Smooth muscle cell (in vitro differentiated cells): ENCODE data around the gene BIK. TPM values are rescaled to one million over a fixed set of nuclear protein-coding genes. Genes with fewer than 3 reads are reported as not detected.
"Not testable (repeated sequence)": the region's sequence is repeated elsewhere in the genome, so short reads cannot be mapped to it uniquely, and the experiment has no call there.

ENCODE experiments used
- DNase-seq: peaks from one replicate; lab custom pipeline; 2025; ENCODE audit not compliant: unreplicated experiment; lab: John Stamatoyannopoulos, UW
- H2AFZ ChIP-seq: fragments of 200-600 bp; sonication (generic); 2 replicates; pipeline ENCODE4 v1.6.0; 2016; ENCODE audit warnings: antibody characterized with exemption, low read depth, mild to moderate bottlenecking
- H3F3A ChIP-seq: fragments of 200-600 bp; sonication (generic); 2 replicates; pipeline ENCODE4 v1.6.0; 2017; ENCODE audit warnings: antibody characterized with exemption, low read depth
- H3K27ac ChIP-seq: fragments of 200-600 bp; sonication (generic); 2 replicates; pipeline ENCODE4 v1.5.1; 2016; ENCODE audit warnings: low read depth, mild to moderate bottlenecking
- H3K27me3 ChIP-seq: fragments of 200-600 bp; sonication (generic); 2 replicates; pipeline ENCODE4 v1.6.1; 2016; ENCODE audit warnings: low read depth, mild to moderate bottlenecking
- H3K36me3 ChIP-seq: fragments of 200-600 bp; sonication (generic); 2 replicates; pipeline ENCODE4 v1.5.1; 2016; ENCODE audit warnings: low read depth
- H3K4me1 ChIP-seq: fragments of 200-600 bp; sonication (generic); 2 replicates; pipeline ENCODE4 v1.5.1; 2016; ENCODE audit warnings: low read depth
- H3K4me2 ChIP-seq: fragments of 200-600 bp; sonication (generic); 2 replicates; pipeline ENCODE4 v1.6.0; 2016; ENCODE audit warnings: mild to moderate bottlenecking
- H3K4me3 ChIP-seq: fragments of 200-600 bp; sonication (generic); 2 replicates; pipeline ENCODE4 v1.5.1; 2016; ENCODE audit warnings: mild to moderate bottlenecking
- H3K79me2 ChIP-seq: fragments of 200-600 bp; sonication (generic); 2 replicates; pipeline ENCODE4 v1.6.0; 2016; ENCODE audit warnings: low read depth, mild to moderate bottlenecking
- H3K9ac ChIP-seq: fragments of 200-600 bp; sonication (generic); 2 replicates; pipeline ENCODE4 v1.6.0; 2016; ENCODE audit warnings: low read depth
- H3K9me3 ChIP-seq: fragments of 200-600 bp; sonication (generic); replicated peaks from 2 replicates; pipeline ENCODE4 v1.5.1; 2016; ENCODE audit warnings: low read depth
- H4K20me1 ChIP-seq: fragments of 200-600 bp; sonication (generic); 2 replicates; pipeline ENCODE4 v1.6.0; 2016; ENCODE audit warnings: low read depth
- WGBS: methylation state at CpG from one replicate; pipeline ENCODE4 v1.1.7; 2016; ENCODE audit warnings: low lambda C conversion rate; 5-methylcytosine and 5-hydroxymethylcytosine counted together
- polyA plus RNA-seq: library from polyadenylated mRNA; unstranded; fragments of >200 nt; fragmentation: Nextera tagmentation; extraction: Ambion mirVana; gene quantifications from 2 replicates; pipeline ENCODE4 v1.2.1, GENCODE V29; 2016
- total RNA-seq: library from RNA; depleted of rRNA; stranded (reverse); fragments of >200 nt; gene quantifications from 2 replicates; pipeline ENCODE4 v1.2.3, GENCODE V29; 2014
- TF ChIP-seq, protein P1 (sequence below): fragments of 200-600 bp; sonication (generic); IDR thresholded peaks from 2 replicates; pipeline ENCODE4 v1.5.1; 2017; ENCODE audit warnings: borderline replicate concordance, mild to moderate bottlenecking, antibody characterized with exemption; ENCODE audit not compliant: insufficient read depth, poor library complexity, severe bottlenecking

Gene BIK
- total and polyA plus RNA-seq, 2 experiments from 2014 or later: 1.9 to 3.9 TPM

DNA sequence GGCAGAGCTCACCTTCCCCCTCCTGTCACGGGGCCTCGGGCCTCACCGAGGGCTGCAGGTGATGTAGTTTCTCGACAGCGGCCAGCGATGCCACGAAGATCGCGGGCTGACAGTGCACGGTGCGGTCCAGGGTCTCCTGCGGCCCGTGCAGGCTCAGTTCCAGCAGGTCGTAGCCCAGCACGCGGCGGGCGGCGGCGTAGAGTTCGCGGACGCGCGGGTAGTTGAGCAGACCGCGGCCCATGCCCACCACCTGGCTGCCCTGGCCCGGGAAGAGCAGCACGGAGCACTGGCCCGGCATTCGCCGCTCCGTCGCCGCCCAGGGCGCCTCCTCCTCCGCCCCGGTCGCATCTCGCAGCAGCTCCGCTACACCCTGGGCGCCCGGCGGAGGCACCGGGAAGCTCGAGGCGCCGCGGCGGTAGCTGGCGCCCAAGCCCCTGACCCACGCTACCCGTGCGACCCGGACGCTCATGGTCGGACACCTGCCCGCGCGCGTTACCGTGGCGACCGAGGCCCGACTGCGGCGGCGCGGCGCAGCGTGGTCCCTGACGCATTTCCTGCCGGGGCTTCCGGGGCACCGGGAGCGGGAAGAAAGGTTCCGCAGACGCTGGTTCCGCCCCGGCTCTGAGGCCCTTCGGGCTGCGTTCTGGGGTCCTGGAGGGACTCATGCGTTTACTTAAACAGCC lies 32.5 kb downstream of the BIK start, which contains the start of gene MCAT:
Gene MCAT, minus strand, starts transcription at position 519 of the 683 bp plus-strand sequence. Its CDS starts 50 bp downstream, at position 469.
- H3K27ac ChIP-seq: peak within 1 kb of the TSS; percentile 54
- TF ChIP-seq, protein P1, sequence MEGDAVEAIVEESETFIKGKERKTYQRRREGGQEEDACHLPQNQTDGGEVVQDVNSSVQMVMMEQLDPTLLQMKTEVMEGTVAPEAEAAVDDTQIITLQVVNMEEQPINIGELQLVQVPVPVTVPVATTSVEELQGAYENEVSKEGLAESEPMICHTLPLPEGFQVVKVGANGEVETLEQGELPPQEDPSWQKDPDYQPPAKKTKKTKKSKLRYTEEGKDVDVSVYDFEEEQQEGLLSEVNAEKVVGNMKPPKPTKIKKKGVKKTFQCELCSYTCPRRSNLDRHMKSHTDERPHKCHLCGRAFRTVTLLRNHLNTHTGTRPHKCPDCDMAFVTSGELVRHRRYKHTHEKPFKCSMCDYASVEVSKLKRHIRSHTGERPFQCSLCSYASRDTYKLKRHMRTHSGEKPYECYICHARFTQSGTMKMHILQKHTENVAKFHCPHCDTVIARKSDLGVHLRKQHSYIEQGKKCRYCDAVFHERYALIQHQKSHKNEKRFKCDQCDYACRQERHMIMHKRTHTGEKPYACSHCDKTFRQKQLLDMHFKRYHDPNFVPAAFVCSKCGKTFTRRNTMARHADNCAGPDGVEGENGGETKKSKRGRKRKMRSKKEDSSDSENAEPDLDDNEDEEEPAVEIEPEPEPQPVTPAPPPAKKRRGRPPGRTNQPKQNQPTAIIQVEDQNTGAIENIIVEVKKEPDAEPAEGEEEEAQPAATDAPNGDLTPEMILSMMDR: no peak
- peak; percentile 26 for DNase-seq

DNA sequence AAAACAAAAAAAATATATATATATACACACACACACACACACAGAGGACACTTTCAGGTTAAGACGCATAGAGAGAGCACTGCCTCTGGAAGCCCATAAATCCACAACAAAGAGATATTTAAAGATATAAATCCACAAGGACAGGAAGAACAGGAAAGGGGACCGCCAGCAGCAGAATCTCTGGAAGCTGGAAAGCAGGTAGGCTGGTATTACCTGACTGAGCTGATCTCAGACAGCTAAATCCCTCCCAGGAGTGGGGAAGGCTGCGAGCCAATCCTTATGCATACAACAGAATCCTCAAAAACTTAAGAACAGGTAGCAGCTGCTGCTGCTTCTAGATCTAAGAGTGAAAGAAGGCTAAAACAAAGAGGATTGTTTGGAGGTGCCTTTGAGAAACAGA lies 34.4 kb downstream of the BIK start:
- DNase-seq: no peak
- TF ChIP-seq, protein P1: no peak
- no peak overlapping the region for H3K4me2 ChIP-seq
- peaks cover 14% of the 10 kb centered on the region for H3K79me2 ChIP-seq
- H3K27me3 ChIP-seq: no peaks in the 10 kb centered on the region
- no peaks in the 10 kb centered on the region for H3K9me3 ChIP-seq
- H3F3A ChIP-seq: no peaks in the 10 kb centered on the region
- H3K36me3 ChIP-seq: no peaks in the 10 kb centered on the region
- H4K20me1 ChIP-seq: no peaks in the 10 kb centered on the region
- no peak overlapping the region for H2AFZ ChIP-seq
- H3K27ac ChIP-seq: no peak overlapping the region
- WGBS: 78% methylated on average over 3 of the region's 3 CpGs
- H3K4me3 ChIP-seq: no peak overlapping the region
- H3K4me1 ChIP-seq: peaks cover 6% of the 10 kb centered on the region
- no peak overlapping the region for H3K9ac ChIP-seq

More for the DNA sequence above, 32.5 kb downstream of the BIK start, which contains the start of gene MCAT:
- Histone ChIP-seq H3F3A (no peaks in the 10 kb centered on the region), H3K9me3 (no peaks in the 10 kb centered on the region), H3K4me2 (peak within 1 kb of the TSS; percentile 100), H3K79me2 (peaks cover 14% of the 10 kb centered on the region), H3K9ac (peak within 1 kb of the TSS; percentile 84), H2AFZ (peak within 1 kb of the TSS; percentile 97), H3K36me3 (no peaks in the 10 kb centered on the region), H3K4me1 (peaks cover 6% of the 10 kb centered on the region), H3K4me3 (peak within 1 kb of the TSS; percentile 93), H4K20me1 (no peaks in the 10 kb centered on the region), H3K27me3 (no peaks in the 10 kb centered on the region)
- WGBS: 1% methylated on average over 83 of the region's 83 CpGs

DNA sequence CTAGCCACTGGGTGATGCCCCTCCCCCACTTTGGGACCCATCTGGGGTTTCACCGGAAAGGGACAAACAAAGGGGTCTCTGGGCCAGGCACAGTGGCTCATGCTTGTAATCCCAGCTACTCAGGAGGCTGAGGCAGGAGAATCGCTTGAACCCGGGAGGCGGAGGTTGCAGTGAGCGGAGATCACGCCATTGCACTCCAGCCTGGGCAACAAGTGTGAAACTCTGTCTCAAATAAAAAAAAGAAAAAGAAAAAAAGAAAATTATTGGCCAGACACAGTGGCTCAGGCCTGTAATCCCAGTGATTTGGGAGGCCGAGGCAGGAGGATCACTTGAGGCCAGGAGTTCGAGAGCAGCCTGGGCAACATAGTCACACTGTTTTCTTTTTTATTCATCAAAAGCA lies 34.8 kb downstream of the BIK start:
- H3K4me1 ChIP-seq, H3K36me3 ChIP-seq: not testable (repeated sequence)
- 95% methylated on average over 8 of the region's 8 CpGs for WGBS

DNA sequence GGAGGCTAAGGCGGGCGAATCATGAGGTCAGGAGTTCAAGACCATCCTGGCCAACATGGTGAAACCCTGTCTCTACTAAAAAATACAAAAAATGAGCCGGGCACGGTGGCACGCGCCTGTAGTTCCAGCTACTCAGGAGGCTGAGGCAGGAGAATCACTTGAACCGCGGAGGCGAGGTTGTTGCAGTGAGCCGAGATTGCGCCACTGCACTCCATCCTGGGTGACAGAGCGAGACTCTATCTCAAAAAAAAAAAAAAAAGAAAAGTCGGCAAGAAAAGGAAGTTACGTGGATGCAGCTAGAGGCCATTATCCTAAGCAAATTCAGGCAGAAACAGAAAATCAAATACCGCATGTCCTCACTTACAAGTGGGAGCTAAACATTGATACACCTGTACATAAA lies 35.8 kb downstream of the BIK start:
- peaks cover 14% of the 10 kb centered on the region for H3K79me2 ChIP-seq
- not testable (repeated sequence) for H3K4me2 ChIP-seq, H3K9me3 ChIP-seq, H3K4me3 ChIP-seq, H2AFZ ChIP-seq, H4K20me1 ChIP-seq, DNase-seq, H3K9ac ChIP-seq, H3K27ac ChIP-seq, H3K27me3 ChIP-seq, H3F3A ChIP-seq, H3K4me1 ChIP-seq, H3K36me3 ChIP-seq
- WGBS: 91% methylated on average over 15 of the region's 15 CpGs

More for the DNA sequence above, 34.8 kb downstream of the BIK start:
- H3K4me3 ChIP-seq, DNase-seq, H4K20me1 ChIP-seq, H2AFZ ChIP-seq, H3F3A ChIP-seq, H3K9me3 ChIP-seq, H3K27ac ChIP-seq, H3K4me2 ChIP-seq, H3K27me3 ChIP-seq, H3K9ac ChIP-seq: not testable (repeated sequence)
- H3K79me2 ChIP-seq: peaks cover 14% of the 10 kb centered on the region
